HT-29 (cell line): Measurements from ENCODE around the gene NKRF. TPM values are rescaled to one million over a fixed set of nuclear protein-coding genes. Genes with fewer than 3 reads are reported as not detected.
"Not testable (repeated sequence)": the region's sequence is repeated elsewhere in the genome, so short reads cannot be mapped to it uniquely, and the experiment has no call there.

Experiments used
- DNase-seq: peaks from one replicate; pipeline ENCODE4 v3.0.0-alpha.2; 2015; ENCODE audit warnings: low spot score
- total RNA-seq: library from RNA; depleted of rRNA; stranded (reverse); fragments of >200 nt; shearing (Covaris generic); gene quantifications from 2 replicates; pipeline ENCODE4 v1.2.3, GENCODE V29; 2014; rRNA removed

NKRF gene
- total RNA-seq, result 6.9 and 7.8 TPM in 2 replicates

GRCh38 chrX:119606280-119607017, at the start of gene NKRF:
NKRF (minus strand) TSS chrX:119606424.
- DNase-seq, result peak; percentile 93

DNA sequence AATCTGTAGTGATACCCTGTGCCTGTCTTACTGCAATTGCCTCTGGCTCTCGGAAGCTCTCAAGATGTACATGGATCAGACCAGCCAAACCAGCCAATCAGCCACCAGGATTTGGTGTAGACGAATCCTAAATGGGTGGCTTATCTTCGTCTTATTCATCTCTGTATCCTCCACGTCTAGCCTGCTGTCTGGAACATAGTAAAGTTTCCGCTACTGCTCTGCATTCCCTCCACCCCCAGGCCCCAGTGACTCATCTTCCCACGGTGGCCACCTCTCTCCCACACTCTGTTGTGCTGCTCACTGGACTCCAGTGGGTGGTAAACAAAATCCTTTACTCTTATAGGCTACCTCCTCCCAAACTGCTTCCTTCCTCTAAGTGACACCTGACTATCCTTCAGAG, 48.9 kb upstream of the NKRF start:
- DNase-seq, result no peak

- DNase-seq, result no peak
These were observed 47.9 kb upstream of the NKRF start for GRCh38 chrX:119654112-119654531.

DNA sequence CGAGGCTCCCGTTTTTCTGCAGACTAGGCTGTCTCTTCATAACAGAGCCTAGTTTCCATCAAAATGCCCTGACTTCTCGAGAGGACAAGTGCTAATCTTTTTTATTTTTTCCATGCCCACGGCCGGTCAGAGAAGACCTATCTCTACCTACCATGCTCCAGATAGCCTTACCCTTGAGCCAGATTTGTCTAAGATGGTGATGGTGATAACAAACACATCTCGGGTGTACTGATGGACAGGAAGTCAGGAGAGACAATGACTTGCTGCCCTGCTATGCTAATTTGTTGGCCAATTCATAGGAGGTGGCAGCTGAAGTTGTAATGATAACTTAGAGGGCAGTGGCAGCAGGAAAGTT, 42.2 kb upstream of the NKRF start:
- no peak for DNase-seq

GRCh38 chrX:119647552-119648420, 41.6 kb upstream of the NKRF start:
- DNase-seq, result no peak

DNA sequence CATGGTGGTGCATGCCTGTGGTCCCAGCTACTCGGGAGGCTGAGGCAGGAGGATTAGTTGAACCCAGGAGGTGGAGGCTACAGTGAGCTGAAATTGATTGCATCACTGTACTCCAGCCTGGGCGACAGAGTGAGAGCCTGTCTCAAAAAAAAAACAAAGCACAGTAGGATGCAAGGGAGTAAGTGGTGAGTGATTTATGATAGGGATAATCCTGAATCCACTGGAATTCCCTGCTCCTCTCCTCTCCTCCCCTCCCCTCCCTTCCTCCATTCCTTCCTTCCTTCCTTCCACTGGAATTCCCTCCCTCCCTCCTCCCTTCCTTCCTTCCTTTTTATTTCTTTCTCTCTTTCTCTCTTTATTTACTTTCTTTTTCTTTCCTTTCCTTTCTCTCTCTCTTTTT, 40.9 kb upstream of the NKRF start:
- no peak for DNase-seq

GRCh38 chrX:119646515-119646914, 40.3 kb upstream of the NKRF start:
- no peak for DNase-seq

DNA sequence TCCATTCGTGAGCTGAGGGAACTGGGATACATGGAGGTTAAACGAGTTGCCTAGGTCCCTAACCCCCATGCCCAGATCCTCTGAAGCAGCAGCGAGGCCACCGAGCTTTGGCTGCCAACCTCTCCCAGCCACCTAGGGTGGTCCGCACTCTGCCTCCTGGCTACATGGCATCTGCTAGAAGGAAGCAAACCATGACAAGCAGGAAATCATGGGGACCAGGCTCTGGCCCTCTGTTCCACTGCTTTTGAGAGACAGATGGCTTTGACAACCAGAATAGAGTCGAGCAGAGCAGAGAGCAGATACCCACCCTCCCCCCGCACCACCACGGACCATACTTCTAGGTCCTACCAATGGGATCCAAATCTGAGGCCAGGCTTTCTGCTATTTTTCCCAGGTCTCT, 37.5 kb upstream of the NKRF start:
- DNase-seq, result no peak

DNA sequence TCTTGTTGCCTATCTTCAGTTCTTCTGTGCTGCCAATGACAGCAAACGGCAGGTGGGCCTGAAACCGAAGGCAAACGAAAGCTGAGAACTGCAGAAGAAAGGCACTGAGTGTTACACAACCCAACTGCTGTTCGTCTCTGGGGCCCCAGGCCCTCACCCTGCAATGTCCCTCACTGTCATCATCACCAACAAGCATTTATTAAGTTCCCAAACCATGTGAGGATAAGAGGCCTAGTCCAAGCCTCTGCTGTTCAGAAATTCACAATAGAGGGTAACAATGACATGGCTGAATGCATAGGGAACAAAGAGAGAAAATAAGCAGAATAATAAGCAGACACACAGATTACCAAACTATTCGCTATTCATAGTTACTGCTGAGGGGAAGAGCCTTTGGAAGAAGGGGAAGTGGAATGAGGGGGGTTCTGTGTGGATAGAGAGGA, 34.5 kb upstream of the NKRF start:
- no peak for DNase-seq

DNA sequence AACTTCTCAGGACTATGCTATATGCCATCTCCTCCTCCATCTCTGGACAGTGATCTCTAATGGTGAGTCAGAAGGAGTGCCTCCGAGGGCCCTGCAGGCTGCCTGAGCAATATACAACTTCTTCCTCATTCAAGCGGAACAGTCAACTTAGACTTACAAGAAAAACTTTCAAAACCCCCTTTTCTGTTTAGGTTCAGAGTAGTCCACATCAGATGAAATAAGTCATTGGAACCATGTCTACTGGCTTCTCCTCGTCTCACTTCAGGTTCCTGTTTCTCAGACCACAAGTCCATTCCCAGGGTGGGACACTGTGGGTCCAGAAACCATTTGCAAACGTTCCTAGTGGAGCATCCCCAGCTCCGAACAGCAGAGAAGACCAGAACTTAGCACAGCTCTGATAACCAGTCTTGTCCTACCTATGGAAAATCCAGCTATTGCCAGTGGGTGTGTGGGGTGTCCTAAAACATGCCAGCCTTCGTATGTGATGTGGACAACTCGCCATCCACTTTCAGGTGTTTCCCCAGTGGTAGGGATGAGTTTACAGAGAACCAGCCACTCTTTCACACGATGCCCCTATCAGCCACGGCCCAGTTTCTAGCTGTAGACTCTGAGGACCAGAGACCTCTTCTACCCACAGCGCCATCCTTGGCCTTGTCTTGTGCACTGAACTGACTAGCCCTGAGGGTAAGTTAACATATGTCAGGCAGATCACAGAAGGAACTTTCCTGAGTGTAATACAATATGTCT, 32.7 kb upstream of the NKRF start:
- no peak for DNase-seq

GRCh38 chrX:119637421-119637820, 31.2 kb upstream of the NKRF start:
- not testable (repeated sequence) for DNase-seq

DNA sequence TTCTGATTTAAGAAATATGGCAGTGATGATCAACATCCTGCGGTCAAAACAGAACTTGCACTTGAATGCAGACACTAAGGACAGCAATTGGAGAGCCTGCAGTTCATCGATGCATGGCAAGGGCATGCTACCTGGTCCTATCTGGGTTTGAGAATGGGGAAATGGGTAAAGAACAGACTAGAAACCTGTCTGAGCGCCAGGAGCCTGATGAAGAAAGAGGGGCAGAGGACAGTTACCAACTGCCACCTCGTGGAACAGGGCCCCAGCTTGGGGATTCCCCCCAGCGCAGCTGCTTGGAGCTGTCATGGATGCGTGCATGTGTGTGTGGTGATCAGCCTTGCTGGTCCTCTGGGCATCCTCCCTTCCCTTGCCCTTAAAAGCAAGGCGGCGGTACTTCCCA, 30.2 kb upstream of the NKRF start:
- DNase-seq, result no peak

- no peak for DNase-seq
These were observed 29.6 kb upstream of the NKRF start for GRCh38 chrX:119635799-119636198.

DNA sequence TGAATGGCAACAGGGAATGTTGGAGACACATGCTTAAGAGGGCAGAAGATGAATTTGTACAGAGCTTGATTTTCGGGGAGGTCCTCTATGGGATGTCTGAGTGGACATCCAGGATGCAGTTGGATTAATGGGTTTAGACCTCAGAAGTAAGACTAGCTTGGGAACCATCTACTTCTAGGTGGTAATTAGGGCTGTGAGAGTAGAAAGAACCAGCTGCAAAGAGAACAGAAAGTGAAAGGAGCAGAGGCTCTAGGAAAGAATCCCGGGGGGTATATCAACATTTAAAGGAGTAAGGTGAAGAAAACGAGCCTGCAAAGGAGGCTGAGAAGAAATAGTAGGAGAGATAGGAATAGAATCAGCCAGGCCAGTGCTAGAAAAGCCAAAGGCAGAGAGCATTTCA, 29.0 kb upstream of the NKRF start:
- no peak for DNase-seq

DNA sequence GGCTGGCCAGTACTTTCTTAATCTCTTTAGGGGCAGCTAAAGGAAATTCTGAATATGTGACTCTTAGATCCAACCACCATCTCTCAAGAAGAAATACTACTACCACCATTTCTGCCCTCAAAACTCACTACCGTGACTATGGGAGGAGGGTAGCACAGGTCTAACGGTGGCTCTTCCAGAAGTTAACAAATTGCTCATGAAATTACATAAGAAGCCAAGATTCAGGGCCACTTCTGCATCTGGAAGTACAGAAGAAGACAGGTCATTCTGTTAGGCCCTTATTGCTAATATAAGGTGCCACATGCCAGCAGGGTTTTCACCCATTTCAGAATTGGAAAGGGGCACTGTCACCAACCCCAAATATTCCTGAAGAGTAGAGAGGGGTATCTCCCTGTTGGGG, 19.6 kb upstream of the NKRF start:
- DNase-seq, result no peak

DNA sequence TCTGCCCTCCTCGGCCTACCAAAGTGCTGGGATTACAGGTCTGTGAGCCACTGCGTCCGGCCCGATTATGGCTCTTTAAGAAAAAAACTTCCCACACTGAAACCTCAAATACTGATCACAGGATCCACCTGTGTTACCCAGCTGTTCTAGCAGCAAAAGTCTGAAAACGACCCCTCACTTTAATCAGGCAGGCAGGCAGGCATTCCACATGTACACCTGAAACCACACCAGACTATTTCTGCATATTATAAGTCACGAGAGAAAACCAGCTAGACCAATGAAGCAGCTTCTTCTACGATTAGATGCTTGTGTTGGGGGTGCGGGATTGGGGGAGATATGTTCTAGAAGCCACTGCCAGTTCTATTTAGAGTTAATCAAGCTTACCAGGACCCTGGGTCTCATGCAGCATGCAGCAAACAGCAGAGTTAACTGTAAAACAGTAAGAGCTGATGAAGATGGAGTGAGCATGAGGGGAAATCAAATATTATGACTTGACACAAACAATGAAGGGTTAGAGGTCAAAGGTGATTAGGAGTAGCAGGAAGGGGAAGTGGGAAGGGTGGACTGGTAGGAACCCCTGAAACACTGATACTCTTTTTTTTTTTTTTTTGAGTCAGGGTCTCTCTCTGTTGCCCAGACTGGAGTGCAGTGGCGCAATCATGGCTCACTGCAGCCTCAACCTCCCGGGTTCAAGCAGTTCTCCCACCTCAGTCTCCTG, 18.9 kb upstream of the NKRF start:
- DNase-seq, result no peak

- DNase-seq, result no peak
These were observed 18.2 kb upstream of the NKRF start for GRCh38 chrX:119624417-119624816.

DNA sequence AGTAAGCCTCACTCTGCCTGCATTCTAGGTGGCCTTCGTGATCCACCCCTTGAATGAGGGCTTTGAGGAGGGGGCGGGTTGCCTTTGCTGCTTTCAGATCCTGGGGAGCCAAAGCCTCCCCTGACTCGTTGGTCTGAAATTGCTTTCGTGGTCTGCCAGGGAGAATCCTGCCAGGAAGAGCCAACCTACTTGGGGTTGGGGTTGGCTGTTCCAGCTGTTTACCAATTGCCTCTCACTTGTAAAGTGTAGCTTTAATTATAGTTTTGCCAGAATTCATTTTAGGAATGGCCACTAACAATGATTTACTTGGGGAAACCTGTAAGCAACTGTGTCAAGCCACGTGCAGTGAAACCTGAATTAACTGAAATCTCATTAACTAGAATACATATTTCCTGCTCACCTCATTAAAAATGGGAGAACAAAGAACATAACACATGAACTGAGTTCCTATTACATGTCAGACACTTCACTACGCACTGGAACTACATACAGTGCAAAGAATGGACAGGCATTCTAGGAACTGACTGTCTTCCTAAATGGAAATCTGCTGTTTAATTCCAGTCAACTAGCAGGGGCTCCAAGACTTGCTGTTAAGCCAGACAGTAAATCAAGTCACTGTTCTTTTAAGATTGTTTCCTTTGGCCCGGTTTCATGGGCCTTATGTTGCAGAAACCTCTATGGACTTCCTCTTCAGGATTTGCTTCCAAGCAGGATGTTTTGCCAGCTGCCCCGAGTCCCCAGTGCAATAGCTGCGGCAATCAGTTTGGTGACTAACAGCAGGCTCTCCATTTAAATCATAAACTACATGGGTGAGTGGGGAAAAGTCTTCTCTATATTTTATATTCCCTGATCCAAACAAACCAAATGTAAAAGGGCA, 16.4 kb upstream of the NKRF start:
- no peak for DNase-seq

DNA sequence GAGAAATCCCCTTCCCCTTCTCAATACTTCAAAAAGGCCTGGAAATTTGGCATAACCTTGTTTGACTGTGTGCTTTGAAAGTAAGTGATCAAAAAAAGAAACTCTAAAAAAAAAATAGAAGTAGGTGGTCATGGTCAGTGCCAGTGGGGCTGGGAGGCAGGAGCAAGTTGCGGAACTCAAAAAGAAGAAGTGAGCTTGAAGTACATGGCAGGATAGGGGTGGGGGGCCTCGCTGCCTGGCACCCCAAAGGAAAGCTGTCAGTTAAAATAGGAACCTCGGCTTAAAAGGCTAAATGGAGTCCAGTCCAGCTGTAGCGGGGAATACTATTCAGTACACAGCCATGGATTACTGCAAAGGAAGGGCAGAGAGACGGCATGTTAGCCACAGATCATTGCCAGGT, 12.2 kb upstream of the NKRF start:
- DNase-seq, result no peak

- no peak for DNase-seq
These were observed 11.4 kb upstream of the NKRF start for GRCh38 chrX:119617517-119618164.
